HG03097 (cell line): ENCODE measurements around the gene C10orf90.

ENCODE experiments used
- ATAC-seq: cut with Tn5 transposase; IDR thresholded peaks from one replicate; pipeline ENCODE4 v1.9.1; 2021; ENCODE audit not compliant: unreplicated experiment, low FRiP score

The C10orf90 gene

GRCh38 chr10:126434235-126434634 is 236.3 kb downstream of the C10orf90 start:
- ATAC-seq: no peak

- no peak for ATAC-seq
Measured at GRCh38 chr10:126433351-126433750, 237.1 kb downstream of the C10orf90 start.

- no peak for ATAC-seq
Measured at GRCh38 chr10:126432507-126432906, 238.0 kb downstream of the C10orf90 start.

- no peak for ATAC-seq
Measured at GRCh38 chr10:126431816-126432215, 238.7 kb downstream of the C10orf90 start.

- no peak for ATAC-seq
Measured at GRCh38 chr10:126430512-126430911, 240.0 kb downstream of the C10orf90 start.

- no peak for ATAC-seq
Measured at GRCh38 chr10:126429275-126429674, 241.2 kb downstream of the C10orf90 start.

- no peak for ATAC-seq
Measured at GRCh38 chr10:126425489-126426065, 244.9 kb downstream of the C10orf90 start.

- no peak for ATAC-seq
Measured at GRCh38 chr10:126425032-126425431, 245.5 kb downstream of the C10orf90 start.

GRCh38 chr10:126423732-126424491 is 246.6 kb downstream of the C10orf90 start:
- no peak for ATAC-seq

- ATAC-seq: no peak
Measured at GRCh38 chr10:126422567-126422966, 247.9 kb downstream of the C10orf90 start.

GRCh38 chr10:126421756-126422256 is 248.7 kb downstream of the C10orf90 start:
- no peak for ATAC-seq

GRCh38 chr10:126420567-126421300 is 249.8 kb downstream of the C10orf90 start:
- no peak for ATAC-seq

GRCh38 chr10:126417220-126417825 is 253.2 kb downstream of the C10orf90 start:
- no peak for ATAC-seq

- no peak for ATAC-seq
Measured at GRCh38 chr10:126409821-126410220, 260.7 kb downstream of the C10orf90 start.

GRCh38 chr10:126408953-126409641 is 261.4 kb downstream of the C10orf90 start:
- no peak for ATAC-seq

- no peak for ATAC-seq
Measured at GRCh38 chr10:126407831-126408230, 262.7 kb downstream of the C10orf90 start.

GRCh38 chr10:126405239-126405775 is 265.2 kb downstream of the C10orf90 start:
- ATAC-seq: no peak

GRCh38 chr10:126402721-126403695 is 267.5 kb downstream of the C10orf90 start:
- no peak for ATAC-seq

GRCh38 chr10:126400641-126401040 is 269.9 kb downstream of the C10orf90 start:
- ATAC-seq: no peak
